ENCODE measurements around the gene SEPTIN7.
A peak's percentile ranks its signal among the peaks of the same experiment; 100 is the strongest.
"Not testable (repeated sequence)": the region's sequence is repeated elsewhere in the genome, so short reads cannot be mapped to it uniquely, and the experiment has no call there.

Gene SEPTIN7

GRCh38 chr7:35800718-35801391 is at the start of gene SEPTIN7:
Gene SEPTIN7 (plus strand): TSS chr7:35801057. CDS start chr7:35801210, 153 bp downstream.
- peak; percentile 98 for DNase-seq (ENCODE audit: low read depth in 2 of 2)

GRCh38 chr7:35752742-35753141 is 48.1 kb upstream of the SEPTIN7 start:
- DNase-seq (ENCODE audit: low read depth in 2 of 2) = no peak

- DNase-seq (ENCODE audit: low read depth in 2 of 2) = no peak
These were observed 46.9 kb upstream of the SEPTIN7 start for GRCh38 chr7:35753761-35754603.

- DNase-seq (ENCODE audit: low read depth in 2 of 2) = no peak
These were observed 46.1 kb upstream of the SEPTIN7 start for GRCh38 chr7:35754741-35755140.

- no peak for DNase-seq (ENCODE audit: low read depth in 2 of 2)
These were observed 45.1 kb upstream of the SEPTIN7 start for GRCh38 chr7:35755711-35756110.

- DNase-seq (ENCODE audit: low read depth in 2 of 2) = not testable (repeated sequence)
These were observed 44.4 kb upstream of the SEPTIN7 start for GRCh38 chr7:35756453-35756852.

- DNase-seq (ENCODE audit: low read depth in 2 of 2) = no peak
These were observed 43.3 kb upstream of the SEPTIN7 start for GRCh38 chr7:35757574-35757973.

- no peak for DNase-seq (ENCODE audit: low read depth in 2 of 2)
These were observed 42.4 kb upstream of the SEPTIN7 start for GRCh38 chr7:35758421-35758820.

GRCh38 chr7:35760143-35760745 is 40.6 kb upstream of the SEPTIN7 start:
- no peak for DNase-seq (ENCODE audit: low read depth in 2 of 2)

- no peak for DNase-seq (ENCODE audit: low read depth in 2 of 2)
These were observed 38.8 kb upstream of the SEPTIN7 start for GRCh38 chr7:35761871-35762677.

GRCh38 chr7:35762781-35763180 is 38.1 kb upstream of the SEPTIN7 start:
- DNase-seq (ENCODE audit: low read depth in 2 of 2) = no peak

- no peak for DNase-seq (ENCODE audit: low read depth in 2 of 2)
These were observed 32.5 kb upstream of the SEPTIN7 start for GRCh38 chr7:35768346-35768745.

- DNase-seq (ENCODE audit: low read depth in 2 of 2) = no peak
These were observed 29.1 kb upstream of the SEPTIN7 start for GRCh38 chr7:35771776-35772175.

GRCh38 chr7:35773994-35774393 is 26.9 kb upstream of the SEPTIN7 start:
- DNase-seq (ENCODE audit: low read depth in 2 of 2) = no peak

GRCh38 chr7:35776686-35777085 is 24.2 kb upstream of the SEPTIN7 start:
- DNase-seq (ENCODE audit: low read depth in 2 of 2) = no peak

- DNase-seq (ENCODE audit: low read depth in 2 of 2) = no peak
These were observed 23.7 kb upstream of the SEPTIN7 start for GRCh38 chr7:35777121-35777520.

- DNase-seq (ENCODE audit: low read depth in 2 of 2) = no peak
These were observed 20.8 kb upstream of the SEPTIN7 start for GRCh38 chr7:35780070-35780469.

- DNase-seq (ENCODE audit: low read depth in 2 of 2) = no peak
These were observed 19.6 kb upstream of the SEPTIN7 start for GRCh38 chr7:35781200-35781701.

- DNase-seq (ENCODE audit: low read depth in 2 of 2) = no peak
These were observed 18.9 kb upstream of the SEPTIN7 start for GRCh38 chr7:35781767-35782515.

GRCh38 chr7:35784332-35784731 is 16.5 kb upstream of the SEPTIN7 start:
- DNase-seq (ENCODE audit: low read depth in 2 of 2) = no peak

GRCh38 chr7:35785250-35785649 is 15.6 kb upstream of the SEPTIN7 start:
- no peak for DNase-seq (ENCODE audit: low read depth in 2 of 2)
